HepG2 (cell line): ENCODE results near the gene ONECUT1. TPM values are rescaled to one million over a fixed set of nuclear protein-coding genes. Genes with fewer than 3 reads are reported as not detected.

Experiments
- CENPBD1 ChIP-seq: sonication (generic); formaldehyde crosslinking; IDR thresholded peaks from 2 replicates; pipeline ENCODE4 v1.8.0; 2022; ENCODE audit warnings: missing genetic modification reagents, low read depth, mild to moderate bottlenecking, borderline replicate concordance
- E2F1 ChIP-seq: sonication (generic); formaldehyde crosslinking; IDR thresholded peaks from 2 replicates; pipeline ENCODE4 v1.5.0; 2020; ENCODE audit warnings: missing genetic modification reagents
- FIP1L1 ChIP-seq: fragments of 200-400 bp; formaldehyde crosslinking; IDR thresholded peaks from 2 replicates; pipeline ENCODE4 v1.6.1; 2018; ENCODE audit warnings: low read depth, mild to moderate bottlenecking, low read length, moderate library complexity, borderline replicate concordance; ENCODE audit not compliant: insufficient read depth
- IRF2 ChIP-seq: IDR thresholded peaks from 2 replicates; pipeline ENCODE4 v1.6.1; 2018; ENCODE audit warnings: missing genetic modification reagents, missing compliant biosample characterization
- MIER2 ChIP-seq: IDR thresholded peaks from 2 replicates; pipeline ENCODE4 v1.6.1; 2016; ENCODE audit warnings: missing biosample characterization, missing genetic modification reagents
- MLLT10 ChIP-seq: sonication (generic); formaldehyde crosslinking; IDR thresholded peaks from 2 replicates; pipeline ENCODE4 v1.4.0; 2020; ENCODE audit warnings: missing genetic modification reagents
- NFKB2 ChIP-seq: sonication (generic); formaldehyde crosslinking; IDR thresholded peaks from 2 replicates; pipeline ENCODE4 v1.4.0; 2020; ENCODE audit warnings: missing genetic modification reagents, borderline replicate concordance
- NFYB ChIP-seq: sonication (generic); formaldehyde crosslinking; IDR thresholded peaks from 2 replicates; pipeline ENCODE4 v1.4.0; 2020; ENCODE audit warnings: missing genetic modification reagents
- NONO ChIP-seq, 2 experiments: fragments of 450-650 bp in 1 of 2; sonication (generic) in 1 of 2; formaldehyde crosslinking in 1 of 2; IDR thresholded peaks in 1 of 2; conservative IDR thresholded peaks in 1 of 2; 2 replicates each; pipeline versions ENCODE4 v1.6.1 to v1.8.0; 2017 to 2022; ENCODE audit warnings: mild to moderate bottlenecking in 1 of 2, missing genetic modification reagents in 1 of 2, moderate library complexity in 1 of 2
- PPARG ChIP-seq: conservative IDR thresholded peaks from 2 replicates; pipeline ENCODE4 v1.6.1; 2016; ENCODE audit warnings: missing biosample characterization, missing genetic modification reagents
- RAD21 ChIP-seq: fragments of 450-650 bp; formaldehyde crosslinking; IDR thresholded peaks from 2 replicates; pipeline ENCODE4 v1.5.0; 2020; ENCODE audit warnings: mild to moderate bottlenecking
- TCF7 ChIP-seq: sonication (generic); IDR thresholded peaks from 2 replicates; pipeline ENCODE4 v1.6.1; 2016; ENCODE audit warnings: antibody characterized with exemption, low read depth
- ZBTB1 ChIP-seq: sonication (generic); formaldehyde crosslinking; IDR thresholded peaks from 2 replicates; pipeline ENCODE4 v1.4.0; 2020; ENCODE audit warnings: missing genetic modification reagents, borderline replicate concordance
- ZBTB20 ChIP-seq: sonication (generic); formaldehyde crosslinking; IDR thresholded peaks from 2 replicates; pipeline ENCODE4 v1.8.1; 2023; ENCODE audit warnings: missing genetic modification reagents, low read depth, mild to moderate bottlenecking, borderline replicate concordance
- ZNF224 ChIP-seq: sonication (generic); formaldehyde crosslinking; IDR thresholded peaks from 2 replicates; pipeline ENCODE4 v1.5.0; 2020; ENCODE audit warnings: mild to moderate bottlenecking, missing genetic modification reagents
- ZNF432 ChIP-seq: sonication (generic); formaldehyde crosslinking; IDR thresholded peaks from 2 replicates; pipeline ENCODE4 v1.5.0; 2020; ENCODE audit warnings: missing genetic modification reagents, mild to moderate bottlenecking, borderline replicate concordance
- ZNF547 ChIP-seq: sonication (generic); formaldehyde crosslinking; IDR thresholded peaks from 2 replicates; pipeline ENCODE4 v1.5.1; 2020; ENCODE audit warnings: mild to moderate bottlenecking, missing genetic modification reagents
- ZNF615 ChIP-seq: sonication (generic); formaldehyde crosslinking; IDR thresholded peaks from 2 replicates; pipeline ENCODE4 v1.5.0; 2020; ENCODE audit warnings: mild to moderate bottlenecking, missing genetic modification reagents, borderline replicate concordance
- ZNF672 ChIP-seq: sonication (generic); formaldehyde crosslinking; IDR thresholded peaks from 2 replicates; pipeline ENCODE4 v1.8.1; 2022; ENCODE audit warnings: missing genetic modification reagents
- ZSCAN12 ChIP-seq: sonication (generic); formaldehyde crosslinking; IDR thresholded peaks from 2 replicates; pipeline ENCODE4 v1.9.0; 2021; ENCODE audit warnings: mild to moderate bottlenecking, missing genetic modification reagents
- polyA plus RNA-seq, 8 experiments: library from polyadenylated mRNA; depleted of rRNA in 3 of 8; stranded (reverse) in 7 of 8; unstranded in 1 of 8; fragments of >200 nt; fragmentation: Illumina TruSeq in 4 of 8; extraction: Trizol in 4 of 8; gene quantifications; 2 replicates each; pipeline versions ENCODE4 v1.2.1 to v1.2.3, GENCODE V29; 2011 to 2016; ENCODE audit warnings: low read depth in 4 of 8, missing spikeins in 1 of 8, mixed read lengths in 1 of 8; ENCODE audit not compliant: insufficient read depth in 1 of 8
- total RNA-seq, 5 experiments: library from RNA; depleted of rRNA; stranded (reverse); fragments of >200 nt; fragmentation: Illumina TruSeq; extraction: Trizol; gene quantifications; 2 replicates each; pipeline ENCODE4 v1.2.3, GENCODE V29; 2016; ENCODE audit warnings: low read depth in 1 of 5
- TF ChIP-seq, protein P1 (sequence below): IDR thresholded peaks from 2 replicates; pipeline ENCODE4 v1.6.1; 2016; ENCODE audit warnings: missing compliant biosample characterization, missing genetic modification reagents, borderline replicate concordance
- TF ChIP-seq, protein P2 (sequence below): sonication (generic); formaldehyde crosslinking; IDR thresholded peaks from 2 replicates; pipeline ENCODE4 v1.9.0; 2021; ENCODE audit warnings: missing genetic modification reagents, borderline replicate concordance
- TF ChIP-seq, protein P3 (sequence below): sonication (generic); formaldehyde crosslinking; IDR thresholded peaks from 2 replicates; pipeline ENCODE4 v1.5.1; 2020; ENCODE audit warnings: mild to moderate bottlenecking, missing genetic modification reagents, moderate library complexity

Gene ONECUT1
- total and polyA plus RNA-seq, 2 of the 13 experiments (the other 11 are each of a cell fraction or from before 2014, with no cell fraction given): 3.5 to 9.1 TPM

DNA sequence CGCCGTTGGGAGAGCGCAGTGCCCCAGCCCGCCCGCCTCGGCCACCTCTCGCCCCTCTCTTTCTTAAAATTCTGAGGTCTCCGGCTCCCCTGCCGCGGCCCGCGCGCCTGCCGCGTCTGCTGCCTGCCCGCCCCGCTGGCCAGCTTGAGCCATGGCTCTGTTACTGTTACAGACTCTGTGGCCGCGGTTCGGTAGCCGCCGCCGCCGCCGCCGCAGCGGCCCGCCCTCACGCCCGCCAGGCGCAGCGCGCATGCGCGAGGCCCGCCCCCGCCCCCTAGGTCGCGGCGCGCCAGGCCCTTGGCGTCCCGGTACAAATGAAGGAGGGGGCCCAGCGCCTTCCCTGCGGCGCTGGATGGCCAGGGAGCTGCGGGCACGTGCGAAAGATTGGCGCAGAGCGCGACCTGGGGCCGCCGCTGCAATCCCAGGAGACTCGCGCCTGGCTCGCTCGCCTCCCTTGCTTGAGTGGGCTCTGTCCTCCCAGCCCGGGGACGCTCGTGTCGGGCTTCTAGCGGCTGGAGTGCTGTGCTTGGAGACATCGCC lies at the start of gene ONECUT1 (continued):
- no peak for TF ChIP-seq TCF7
- no peak for TF ChIP-seq MIER2
- no peak for TF ChIP-seq FIP1L1
- no peak for TF ChIP-seq ZNF432 (CRISPR knock-in tag)
- no peak for TF ChIP-seq ZNF615 (CRISPR knock-in tag)
- TF ChIP-seq PPARG: no peak
- no peak for TF ChIP-seq CENPBD1 (CRISPR knock-in tag)
- no peak for TF ChIP-seq ZBTB20 (CRISPR knock-in tag)
- peak; percentile 44; the same call in 1 of the 2 replicates for TF ChIP-seq RAD21 (CRISPR knock-in tag)
- no peak; the same call in 1 of the 2 replicates for TF ChIP-seq ZNF672 (CRISPR knock-in tag)
- TF ChIP-seq ZSCAN12 (CRISPR knock-in tag): no peak
- TF ChIP-seq NFYB (CRISPR knock-in tag): no peak
- peak; percentile 68 for TF ChIP-seq E2F1
- TF ChIP-seq, protein P1, sequence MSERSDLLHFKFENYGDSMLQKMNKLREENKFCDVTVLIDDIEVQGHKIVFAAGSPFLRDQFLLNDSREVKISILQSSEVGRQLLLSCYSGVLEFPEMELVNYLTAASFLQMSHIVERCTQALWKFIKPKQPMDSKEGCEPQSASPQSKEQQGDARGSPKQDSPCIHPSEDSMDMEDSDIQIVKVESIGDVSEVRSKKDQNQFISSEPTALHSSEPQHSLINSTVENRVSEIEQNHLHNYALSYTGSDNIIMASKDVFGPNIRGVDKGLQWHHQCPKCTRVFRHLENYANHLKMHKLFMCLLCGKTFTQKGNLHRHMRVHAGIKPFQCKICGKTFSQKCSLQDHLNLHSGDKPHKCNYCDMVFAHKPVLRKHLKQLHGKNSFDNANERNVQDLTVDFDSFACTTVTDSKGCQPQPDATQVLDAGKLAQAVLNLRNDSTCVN (CRISPR knock-in tag): no peak
- TF ChIP-seq MLLT10 (CRISPR knock-in tag): no peak
- TF ChIP-seq, protein P2, sequence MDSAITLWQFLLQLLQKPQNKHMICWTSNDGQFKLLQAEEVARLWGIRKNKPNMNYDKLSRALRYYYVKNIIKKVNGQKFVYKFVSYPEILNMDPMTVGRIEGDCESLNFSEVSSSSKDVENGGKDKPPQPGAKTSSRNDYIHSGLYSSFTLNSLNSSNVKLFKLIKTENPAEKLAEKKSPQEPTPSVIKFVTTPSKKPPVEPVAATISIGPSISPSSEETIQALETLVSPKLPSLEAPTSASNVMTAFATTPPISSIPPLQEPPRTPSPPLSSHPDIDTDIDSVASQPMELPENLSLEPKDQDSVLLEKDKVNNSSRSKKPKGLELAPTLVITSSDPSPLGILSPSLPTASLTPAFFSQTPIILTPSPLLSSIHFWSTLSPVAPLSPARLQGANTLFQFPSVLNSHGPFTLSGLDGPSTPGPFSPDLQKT: no peak
- TF ChIP-seq, protein P3, sequence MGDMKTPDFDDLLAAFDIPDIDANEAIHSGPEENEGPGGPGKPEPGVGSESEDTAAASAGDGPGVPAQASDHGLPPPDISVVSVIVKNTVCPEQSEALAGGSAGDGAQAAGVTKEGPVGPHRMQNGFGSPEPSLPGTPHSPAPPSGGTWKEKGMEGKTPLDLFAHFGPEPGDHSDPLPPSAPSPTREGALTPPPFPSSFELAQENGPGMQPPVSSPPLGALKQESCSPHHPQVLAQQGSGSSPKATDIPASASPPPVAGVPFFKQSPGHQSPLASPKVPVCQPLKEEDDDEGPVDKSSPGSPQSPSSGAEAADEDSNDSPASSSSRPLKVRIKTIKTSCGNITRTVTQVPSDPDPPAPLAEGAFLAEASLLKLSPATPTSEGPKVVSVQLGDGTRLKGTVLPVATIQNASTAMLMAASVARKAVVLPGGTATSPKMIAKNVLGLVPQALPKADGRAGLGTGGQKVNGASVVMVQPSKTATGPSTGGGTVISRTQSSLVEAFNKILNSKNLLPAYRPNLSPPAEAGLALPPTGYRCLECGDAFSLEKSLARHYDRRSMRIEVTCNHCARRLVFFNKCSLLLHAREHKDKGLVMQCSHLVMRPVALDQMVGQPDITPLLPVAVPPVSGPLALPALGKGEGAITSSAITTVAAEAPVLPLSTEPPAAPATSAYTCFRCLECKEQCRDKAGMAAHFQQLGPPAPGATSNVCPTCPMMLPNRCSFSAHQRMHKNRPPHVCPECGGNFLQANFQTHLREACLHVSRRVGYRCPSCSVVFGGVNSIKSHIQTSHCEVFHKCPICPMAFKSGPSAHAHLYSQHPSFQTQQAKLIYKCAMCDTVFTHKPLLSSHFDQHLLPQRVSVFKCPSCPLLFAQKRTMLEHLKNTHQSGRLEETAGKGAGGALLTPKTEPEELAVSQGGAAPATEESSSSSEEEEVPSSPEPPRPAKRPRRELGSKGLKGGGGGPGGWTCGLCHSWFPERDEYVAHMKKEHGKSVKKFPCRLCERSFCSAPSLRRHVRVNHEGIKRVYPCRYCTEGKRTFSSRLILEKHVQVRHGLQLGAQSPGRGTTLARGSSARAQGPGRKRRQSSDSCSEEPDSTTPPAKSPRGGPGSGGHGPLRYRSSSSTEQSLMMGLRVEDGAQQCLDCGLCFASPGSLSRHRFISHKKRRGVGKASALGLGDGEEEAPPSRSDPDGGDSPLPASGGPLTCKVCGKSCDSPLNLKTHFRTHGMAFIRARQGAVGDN: peak; percentile 88
- peak; percentile 73 for TF ChIP-seq ZNF547
- no peak for TF ChIP-seq ZNF224 (CRISPR knock-in tag)
- TF ChIP-seq NONO (IDR thresholded peaks at IDR 0.05): no peak
- TF ChIP-seq NONO (CRISPR knock-in tag; conservative IDR thresholded peaks at IDR 0.05): no peak
- peak; percentile 71; the same call in 1 of the 2 replicates for TF ChIP-seq NFKB2 (CRISPR knock-in tag)
- TF ChIP-seq ZBTB1 (CRISPR knock-in tag): no peak
- no peak for TF ChIP-seq IRF2 (CRISPR knock-in tag)
